ENCODE results near the gene CCDC146.

The CCDC146 gene

DNA sequence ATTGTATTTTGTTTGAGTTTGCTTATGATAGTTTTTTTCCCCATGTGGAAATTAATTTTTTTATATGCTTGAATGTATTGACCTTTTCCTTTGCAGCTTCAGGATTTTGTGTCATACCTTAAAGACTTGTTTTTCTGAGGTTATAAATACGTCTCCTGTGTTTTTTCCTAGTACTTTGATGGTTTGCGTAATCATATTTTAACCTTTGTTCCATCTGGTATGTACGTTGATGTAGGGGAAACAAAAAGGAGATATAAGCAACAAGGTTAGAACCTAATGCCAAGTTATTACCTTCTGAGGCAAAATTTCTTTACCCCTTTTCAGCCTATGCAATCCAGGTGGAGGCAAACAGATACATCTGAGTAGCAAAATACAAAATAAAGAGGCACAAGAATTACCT lies 59.3 kb downstream of the CCDC146 start:
- no peak overlapping the region for H2AFZ ChIP-seq (ENCODE audit: low read depth, low read length)
- no peaks in the 10 kb centered on the region for H3K9me3 ChIP-seq (ENCODE audit: insufficient read depth, low read length, severe bottlenecking)
- no peak overlapping the region for H3K4me2 ChIP-seq (ENCODE audit: insufficient read depth, low read length)
- ATAC-seq (ENCODE audit: insufficient read depth, low read depth) = no peak
- no peak for DNase-seq
- no peak overlapping the region for H3K27ac ChIP-seq (ENCODE audit: low read length)
- no peak overlapping the region for H3K9ac ChIP-seq (ENCODE audit: low read depth, low read length)
- no peaks in the 10 kb centered on the region for H3K36me3 ChIP-seq (ENCODE audit: insufficient read depth, low read length)
- H3K79me2 ChIP-seq (ENCODE audit: insufficient read depth, low read length) = no peaks in the 10 kb centered on the region
- H4K20me1 ChIP-seq (ENCODE audit: insufficient read depth, low read length) = no peaks in the 10 kb centered on the region
- H3K27me3 ChIP-seq (ENCODE audit: insufficient read depth, low read length, poor library complexity) = no peaks in the 10 kb centered on the region
- no peak for TF ChIP-seq EZH2 (IDR thresholded peaks at IDR 0.05; ENCODE audit: borderline replicate concordance, low read depth, low read length, severe bottlenecking)
- TF ChIP-seq, protein P1, sequence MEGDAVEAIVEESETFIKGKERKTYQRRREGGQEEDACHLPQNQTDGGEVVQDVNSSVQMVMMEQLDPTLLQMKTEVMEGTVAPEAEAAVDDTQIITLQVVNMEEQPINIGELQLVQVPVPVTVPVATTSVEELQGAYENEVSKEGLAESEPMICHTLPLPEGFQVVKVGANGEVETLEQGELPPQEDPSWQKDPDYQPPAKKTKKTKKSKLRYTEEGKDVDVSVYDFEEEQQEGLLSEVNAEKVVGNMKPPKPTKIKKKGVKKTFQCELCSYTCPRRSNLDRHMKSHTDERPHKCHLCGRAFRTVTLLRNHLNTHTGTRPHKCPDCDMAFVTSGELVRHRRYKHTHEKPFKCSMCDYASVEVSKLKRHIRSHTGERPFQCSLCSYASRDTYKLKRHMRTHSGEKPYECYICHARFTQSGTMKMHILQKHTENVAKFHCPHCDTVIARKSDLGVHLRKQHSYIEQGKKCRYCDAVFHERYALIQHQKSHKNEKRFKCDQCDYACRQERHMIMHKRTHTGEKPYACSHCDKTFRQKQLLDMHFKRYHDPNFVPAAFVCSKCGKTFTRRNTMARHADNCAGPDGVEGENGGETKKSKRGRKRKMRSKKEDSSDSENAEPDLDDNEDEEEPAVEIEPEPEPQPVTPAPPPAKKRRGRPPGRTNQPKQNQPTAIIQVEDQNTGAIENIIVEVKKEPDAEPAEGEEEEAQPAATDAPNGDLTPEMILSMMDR (IDR thresholded peaks at IDR 0.05; ENCODE audit: borderline replicate concordance, extremely low read depth, low read length, poor library complexity, severe bottlenecking) = no peak
- no peaks in the 10 kb centered on the region for H3K4me1 ChIP-seq (ENCODE audit: insufficient read depth, low read length)
- no peak overlapping the region for H3K4me3 ChIP-seq (ENCODE audit: low read depth in 1 of 2, low read length in 2 of 2)

DNA sequence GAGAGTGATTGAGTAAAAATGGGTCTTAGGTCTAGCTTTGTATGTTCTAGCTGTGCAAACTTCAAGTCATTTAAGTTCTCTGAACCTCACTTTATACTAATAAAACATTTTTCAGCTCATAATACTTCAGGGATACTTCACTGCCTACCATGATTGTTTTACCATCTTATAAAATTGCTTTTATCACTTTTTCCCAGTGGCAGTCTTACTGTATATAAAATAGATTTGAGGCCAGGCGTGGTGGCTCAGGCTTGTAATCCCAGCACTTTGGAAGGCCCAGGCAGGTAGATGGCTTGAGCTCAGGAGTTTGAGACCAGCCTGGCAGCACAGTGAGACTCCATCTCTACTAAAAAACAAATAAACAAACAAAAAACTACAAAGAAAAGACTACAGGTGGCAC lies 59.8 kb downstream of the CCDC146 start:
- Histone ChIP-seq H3K9ac (ENCODE audit: low read depth, low read length) (no peak overlapping the region), H3K27ac (ENCODE audit: low read length) (no peak overlapping the region), H3K79me2 (ENCODE audit: insufficient read depth, low read length) (no peaks in the 10 kb centered on the region), H3K4me2 (ENCODE audit: insufficient read depth, low read length) (no peak overlapping the region), H3K9me3 (ENCODE audit: insufficient read depth, low read length, severe bottlenecking) (no peaks in the 10 kb centered on the region), H3K4me3 (ENCODE audit: low read depth in 1 of 2, low read length in 2 of 2) (no peak overlapping the region), H2AFZ (ENCODE audit: low read depth, low read length) (no peak overlapping the region), H4K20me1 (ENCODE audit: insufficient read depth, low read length) (no peaks in the 10 kb centered on the region), H3K4me1 (ENCODE audit: insufficient read depth, low read length) (no peaks in the 10 kb centered on the region), H3K27me3 (ENCODE audit: insufficient read depth, low read length, poor library complexity) (no peaks in the 10 kb centered on the region), H3K36me3 (ENCODE audit: insufficient read depth, low read length) (no peaks in the 10 kb centered on the region)
- ATAC-seq (ENCODE audit: insufficient read depth, low read depth) (no peak), DNase-seq (no peak)
- TF ChIP-seq EZH2 (IDR thresholded peaks at IDR 0.05; ENCODE audit: borderline replicate concordance, low read depth, low read length, severe bottlenecking) = no peak
- TF ChIP-seq, protein P1 (IDR thresholded peaks at IDR 0.05; ENCODE audit: borderline replicate concordance, extremely low read depth, low read length, poor library complexity, severe bottlenecking) = no peak

DNA sequence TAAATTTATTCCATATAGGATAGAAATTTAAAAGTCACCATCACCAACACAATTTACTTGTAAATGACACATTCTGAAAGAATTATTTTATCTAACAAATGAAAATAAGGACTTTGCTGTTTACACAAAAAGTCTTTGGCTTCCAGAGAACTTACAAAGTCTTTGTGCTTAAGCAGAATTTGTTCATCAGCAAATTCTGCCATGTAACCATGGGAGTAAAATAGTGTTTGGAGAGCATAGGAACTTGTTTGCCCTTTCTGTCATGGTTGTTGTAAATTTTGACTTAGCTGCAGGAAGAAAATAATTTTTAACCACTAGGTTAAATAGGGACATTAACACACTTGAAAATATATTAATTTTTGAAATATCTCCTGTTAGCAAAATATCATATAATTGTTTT lies 62.0 kb downstream of the CCDC146 start:
- no peak overlapping the region for H3K4me2 ChIP-seq (ENCODE audit: insufficient read depth, low read length)

More for the DNA sequence above, 62.0 kb downstream of the CCDC146 start:
- no peak for ATAC-seq (ENCODE audit: insufficient read depth, low read depth)
- Histone ChIP-seq H3K4me1 (ENCODE audit: insufficient read depth, low read length) (no peaks in the 10 kb centered on the region), H4K20me1 (ENCODE audit: insufficient read depth, low read length) (no peaks in the 10 kb centered on the region), H3K9me3 (ENCODE audit: insufficient read depth, low read length, severe bottlenecking) (no peaks in the 10 kb centered on the region), H3K4me3 (ENCODE audit: low read depth in 1 of 2, low read length in 2 of 2) (no peak overlapping the region), H3K36me3 (ENCODE audit: insufficient read depth, low read length) (no peaks in the 10 kb centered on the region), H2AFZ (ENCODE audit: low read depth, low read length) (no peak overlapping the region), H3K27ac (ENCODE audit: low read length) (no peak overlapping the region), H3K9ac (ENCODE audit: low read depth, low read length) (no peak overlapping the region), H3K27me3 (ENCODE audit: insufficient read depth, low read length, poor library complexity) (no peaks in the 10 kb centered on the region), H3K79me2 (ENCODE audit: insufficient read depth, low read length) (no peaks in the 10 kb centered on the region)
- TF ChIP-seq, protein P1 (IDR thresholded peaks at IDR 0.05; ENCODE audit: borderline replicate concordance, extremely low read depth, low read length, poor library complexity, severe bottlenecking) = no peak
- no peak for TF ChIP-seq EZH2 (IDR thresholded peaks at IDR 0.05; ENCODE audit: borderline replicate concordance, low read depth, low read length, severe bottlenecking)
- no peak for DNase-seq
